CD4-positive, alpha-beta T cell treated with Interleukin-6 at 100 ng/mL for 8 hours (primary cell): ENCODE measurements around the gene MYMX.

Source experiments
- DNase-seq: peaks from one replicate; pipeline ENCODE4 v3.0.0-alpha.2; 2020; ENCODE audit warnings: mixed read lengths, low spot score

MYMX gene

GRCh38 chr6:44264154-44265006, 47.7 kb downstream of the MYMX start:
- peak; percentile 33 for DNase-seq

GRCh38 chr6:44265007-44265721, 48.4 kb downstream of the MYMX start, which contains the start of gene NFKBIE:
Gene NFKBIE (minus strand): TSS chr6:44265551. CDS start chr6:44265346, 205 bp downstream.
- peak; percentile 93 for DNase-seq

- no peak for DNase-seq
Observed at GRCh38 chr6:44265722-44266233, 49.1 kb downstream of the MYMX start.

- DNase-seq = no peak
Observed at GRCh38 chr6:44266347-44266746, 49.6 kb downstream of the MYMX start.

GRCh38 chr6:44267252-44267651, 50.5 kb downstream of the MYMX start:
- no peak for DNase-seq
